ENCODE results near the gene SERPINA3.

Gene SERPINA3

GRCh38 chr14:94592457-94592856 is 19.7 kb upstream of the SERPINA3 start:
- no peaks in the 10 kb centered on the region for H3F3A ChIP-seq (ENCODE audit: low read depth)
- no peaks in the 10 kb centered on the region for H3K36me3 ChIP-seq (ENCODE audit: insufficient read depth, low read length)
- TF ChIP-seq EZH2phosphoT487 (IDR thresholded peaks at IDR 0.05; ENCODE audit: borderline replicate concordance): no peak
- TF ChIP-seq, protein P1, sequence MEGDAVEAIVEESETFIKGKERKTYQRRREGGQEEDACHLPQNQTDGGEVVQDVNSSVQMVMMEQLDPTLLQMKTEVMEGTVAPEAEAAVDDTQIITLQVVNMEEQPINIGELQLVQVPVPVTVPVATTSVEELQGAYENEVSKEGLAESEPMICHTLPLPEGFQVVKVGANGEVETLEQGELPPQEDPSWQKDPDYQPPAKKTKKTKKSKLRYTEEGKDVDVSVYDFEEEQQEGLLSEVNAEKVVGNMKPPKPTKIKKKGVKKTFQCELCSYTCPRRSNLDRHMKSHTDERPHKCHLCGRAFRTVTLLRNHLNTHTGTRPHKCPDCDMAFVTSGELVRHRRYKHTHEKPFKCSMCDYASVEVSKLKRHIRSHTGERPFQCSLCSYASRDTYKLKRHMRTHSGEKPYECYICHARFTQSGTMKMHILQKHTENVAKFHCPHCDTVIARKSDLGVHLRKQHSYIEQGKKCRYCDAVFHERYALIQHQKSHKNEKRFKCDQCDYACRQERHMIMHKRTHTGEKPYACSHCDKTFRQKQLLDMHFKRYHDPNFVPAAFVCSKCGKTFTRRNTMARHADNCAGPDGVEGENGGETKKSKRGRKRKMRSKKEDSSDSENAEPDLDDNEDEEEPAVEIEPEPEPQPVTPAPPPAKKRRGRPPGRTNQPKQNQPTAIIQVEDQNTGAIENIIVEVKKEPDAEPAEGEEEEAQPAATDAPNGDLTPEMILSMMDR (conservative IDR thresholded peaks at IDR 0.05; ENCODE audit: low read length): no peak
- no peaks in the 10 kb centered on the region for H4K20me1 ChIP-seq (ENCODE audit: insufficient read depth, low read length, poor library complexity, severe bottlenecking)
- H3K4me3 ChIP-seq (ENCODE audit: low read length, poor library complexity, severe bottlenecking): no peak overlapping the region
- no peaks in the 10 kb centered on the region for H3K9me2 ChIP-seq (replicated peaks; ENCODE audit: low read depth, low read length)
- H3K79me2 ChIP-seq (ENCODE audit: insufficient read depth, low read length): no peaks in the 10 kb centered on the region
- H3K27me3 ChIP-seq (ENCODE audit: insufficient read depth, low read length, poor library complexity, severe bottlenecking): no peaks in the 10 kb centered on the region
- H3K4me1 ChIP-seq (ENCODE audit: insufficient read depth, low read length, poor library complexity, severe bottlenecking): no peaks in the 10 kb centered on the region
- peaks cover 2% of the 10 kb centered on the region; the same call in 1 of the 2 replicates for H3K9me3 ChIP-seq (ENCODE audit: insufficient read depth, low read depth, low read length)
- no peak overlapping the region for H2AFZ ChIP-seq (ENCODE audit: low read length)
- no peak overlapping the region for H3K9ac ChIP-seq (ENCODE audit: low read depth, low read length, poor library complexity, severe bottlenecking)
- H3K4me2 ChIP-seq (ENCODE audit: low read depth, low read length, poor library complexity, severe bottlenecking): no peak overlapping the region

- TF ChIP-seq EZH2phosphoT487 (IDR thresholded peaks at IDR 0.05; ENCODE audit: borderline replicate concordance): no peak
- TF ChIP-seq, protein P1 (conservative IDR thresholded peaks at IDR 0.05; ENCODE audit: low read length): no peak
- Histone ChIP-seq H3K4me3 (ENCODE audit: low read length, poor library complexity, severe bottlenecking) (no peak overlapping the region), H3K4me2 (ENCODE audit: low read depth, low read length, poor library complexity, severe bottlenecking) (no peak overlapping the region), H3K9me2 (replicated peaks; ENCODE audit: low read depth, low read length) (no peaks in the 10 kb centered on the region), H2AFZ (ENCODE audit: low read length) (no peak overlapping the region), H4K20me1 (ENCODE audit: insufficient read depth, low read length, poor library complexity, severe bottlenecking) (no peaks in the 10 kb centered on the region), H3K9ac (ENCODE audit: low read depth, low read length, poor library complexity, severe bottlenecking) (no peak overlapping the region), H3K27me3 (ENCODE audit: insufficient read depth, low read length, poor library complexity, severe bottlenecking) (no peaks in the 10 kb centered on the region), H3K9me3 (ENCODE audit: insufficient read depth, low read depth, low read length) (0 out of 2 replicates have a peak, but pooled peaks cover 2% of the 10 kb centered on the region), H3K4me1 (ENCODE audit: insufficient read depth, low read length, poor library complexity, severe bottlenecking) (no peaks in the 10 kb centered on the region), H3F3A (ENCODE audit: low read depth) (no peaks in the 10 kb centered on the region), H3K36me3 (ENCODE audit: insufficient read depth, low read length) (no peaks in the 10 kb centered on the region), H3K79me2 (ENCODE audit: insufficient read depth, low read length) (no peaks in the 10 kb centered on the region)
Measured at GRCh38 chr14:94593376-94593748, 18.8 kb upstream of the SERPINA3 start.

DNA sequence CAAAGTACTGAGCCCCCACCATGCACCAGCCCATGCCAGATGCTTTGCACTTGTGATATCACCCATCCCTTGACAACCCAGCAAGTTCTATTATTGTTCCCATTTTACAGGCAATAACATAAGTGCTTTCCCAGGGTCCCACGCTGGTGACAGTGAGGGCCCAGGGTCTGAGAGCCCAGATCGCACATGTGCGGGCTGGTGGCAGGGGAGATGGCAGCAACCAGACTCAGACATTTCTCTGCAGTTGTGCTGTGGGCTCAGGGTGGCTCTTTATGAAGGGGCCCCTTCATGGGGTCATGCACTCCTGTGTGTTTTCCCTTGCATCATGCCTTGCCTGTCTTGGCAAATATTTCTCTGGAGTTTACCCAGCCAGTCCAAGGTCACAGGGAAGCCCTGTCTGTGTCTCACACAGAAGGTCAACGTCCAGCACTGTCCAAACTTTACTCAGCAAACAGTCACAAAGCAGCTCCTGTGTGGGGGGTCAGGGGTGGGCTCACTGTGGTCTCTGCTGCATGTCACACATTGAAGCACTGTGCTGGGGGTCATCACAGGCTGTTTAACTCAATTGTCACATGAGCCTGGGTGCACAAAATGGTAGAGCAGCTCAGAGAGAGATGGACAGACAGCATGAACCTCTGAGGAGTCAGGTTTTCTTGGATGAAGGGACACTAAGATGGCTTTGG is 18.3 kb upstream of the SERPINA3 start:
- H2AFZ ChIP-seq (ENCODE audit: low read length): no peak overlapping the region
- H3K4me2 ChIP-seq (ENCODE audit: low read depth, low read length, poor library complexity, severe bottlenecking): no peak overlapping the region
- H3K9me3 ChIP-seq (ENCODE audit: insufficient read depth, low read depth, low read length): 0 out of 2 replicates have a peak, but pooled peaks cover 2% of the 10 kb centered on the region
- H3F3A ChIP-seq (ENCODE audit: low read depth): no peaks in the 10 kb centered on the region
- no peaks in the 10 kb centered on the region for H3K27me3 ChIP-seq (ENCODE audit: insufficient read depth, low read length, poor library complexity, severe bottlenecking)
- no peak for TF ChIP-seq EZH2phosphoT487 (IDR thresholded peaks at IDR 0.05; ENCODE audit: borderline replicate concordance)
- TF ChIP-seq, protein P1 (conservative IDR thresholded peaks at IDR 0.05; ENCODE audit: low read length): no peak
- no peaks in the 10 kb centered on the region for H3K36me3 ChIP-seq (ENCODE audit: insufficient read depth, low read length)
- H3K4me1 ChIP-seq (ENCODE audit: insufficient read depth, low read length, poor library complexity, severe bottlenecking): no peaks in the 10 kb centered on the region
- no peaks in the 10 kb centered on the region for H3K9me2 ChIP-seq (replicated peaks; ENCODE audit: low read depth, low read length)
- H3K9ac ChIP-seq (ENCODE audit: low read depth, low read length, poor library complexity, severe bottlenecking): no peak overlapping the region
- no peaks in the 10 kb centered on the region for H4K20me1 ChIP-seq (ENCODE audit: insufficient read depth, low read length, poor library complexity, severe bottlenecking)
- H3K79me2 ChIP-seq (ENCODE audit: insufficient read depth, low read length): no peaks in the 10 kb centered on the region
- H3K4me3 ChIP-seq (ENCODE audit: low read length, poor library complexity, severe bottlenecking): no peak overlapping the region
